PFSK-1 (cell line): Measurements from ENCODE around the gene PHYHIPL.

ENCODE experiments used
- POLR2AphosphoS5 ChIP-seq: IDR thresholded peaks from 2 replicates; pipeline ENCODE4 v1.6.1; 2012; ENCODE audit warnings: low read depth, mild to moderate bottlenecking, control low read depth, low read length, moderate library complexity
- SIN3A ChIP-seq: IDR thresholded peaks from 2 replicates; pipeline ENCODE4 v1.6.1; 2012; ENCODE audit warnings: mild to moderate bottlenecking, low read length, moderate library complexity, borderline replicate concordance; ENCODE audit not compliant: insufficient read depth
- TAF1 ChIP-seq: IDR thresholded peaks from 2 replicates; pipeline ENCODE4 v1.6.1; 2012; ENCODE audit warnings: low read length, control low read depth, borderline replicate concordance; ENCODE audit not compliant: insufficient read depth

DNA sequence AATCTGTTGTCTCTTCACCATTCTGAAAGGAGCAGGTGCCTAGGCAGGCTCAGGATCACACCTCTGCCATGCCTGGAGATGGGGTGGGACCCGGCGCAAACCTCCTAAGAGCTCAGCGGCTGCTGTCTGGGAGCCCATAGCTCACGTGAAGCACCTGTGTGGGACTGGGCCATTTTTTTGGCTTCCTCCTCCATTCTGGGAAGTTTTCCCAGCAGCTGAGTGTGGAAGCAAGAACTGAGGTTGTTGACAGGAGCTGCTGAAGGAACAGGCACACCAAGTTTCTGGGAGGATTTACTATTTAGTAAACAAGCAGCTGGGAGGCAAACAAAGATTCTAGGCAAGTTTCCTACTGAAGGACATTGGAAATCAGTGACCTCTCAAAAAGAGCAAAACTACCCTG lies 108.6 kb downstream of the PHYHIPL start:
- no peak for TF ChIP-seq POLR2AphosphoS5
- no peak for TF ChIP-seq TAF1
- no peak for TF ChIP-seq SIN3A
